Measurements from ENCODE around the gene DOCK1. TPM values are rescaled to one million over a fixed set of nuclear protein-coding genes. Genes with fewer than 3 reads are reported as not detected.

The DOCK1 gene
- total RNA-seq, 3 donors from 2014 or later, result 50.4 to 101 (median 69.2) TPM

GRCh38 chr10:127462643-127463295, 557.5 kb downstream of the DOCK1 start:
- peaks cover 3 to 19% of the 10 kb centered on the region in 2 donors for H3K9me3 ChIP-seq
- no peaks in the 10 kb centered on the region for H3K27me3 ChIP-seq
- TF ChIP-seq POLR2A (IDR thresholded peaks at IDR 0.05) (no peak), POLR2AphosphoS5 (IDR thresholded peaks at IDR 0.05) (no peak), CTCF (IDR thresholded peaks at IDR 0.05) (no peak)
- no peaks in the 10 kb centered on the region for H3K4me1 ChIP-seq
- intact Hi-C loops (cut with DNase I; ENCODE audit: low total_unique reads), result no loop called here
- H3K36me3 ChIP-seq, result no peaks in the 10 kb centered on the region
- no peak overlapping the region for H3K4me3 ChIP-seq
- no peak overlapping the region for H3K27ac ChIP-seq
- no peak for DNase-seq (ENCODE audit: low spot score in 2 of 2)

- peaks cover 3 to 18% of the 10 kb centered on the region in 2 donors for H3K9me3 ChIP-seq
- no peak overlapping the region for H3K27ac ChIP-seq
- H3K36me3 ChIP-seq, result no peaks in the 10 kb centered on the region
- TF ChIP-seq POLR2AphosphoS5 (IDR thresholded peaks at IDR 0.05), result no peak
- TF ChIP-seq POLR2A (IDR thresholded peaks at IDR 0.05), result no peak
- TF ChIP-seq CTCF (IDR thresholded peaks at IDR 0.05), result no peak
- intact Hi-C loops (cut with DNase I; ENCODE audit: low total_unique reads), result no loop called here
- no peaks in the 10 kb centered on the region for H3K27me3 ChIP-seq
- no peaks in the 10 kb centered on the region for H3K4me1 ChIP-seq
- no peak overlapping the region for H3K4me3 ChIP-seq
- no peak for DNase-seq (ENCODE audit: low spot score in 2 of 2)
Measured at GRCh38 chr10:127463548-127463947, 558.3 kb downstream of the DOCK1 start.

GRCh38 chr10:127464561-127464960, 559.3 kb downstream of the DOCK1 start:
- Histone ChIP-seq H3K36me3 (no peaks in the 10 kb centered on the region), H3K4me3 (no peak overlapping the region), H3K4me1 (no peaks in the 10 kb centered on the region), H3K27me3 (no peaks in the 10 kb centered on the region), H3K9me3 (peaks cover 3 to 8% of the 10 kb centered on the region in 2 donors), H3K27ac (no peak overlapping the region)
- no peak for DNase-seq (ENCODE audit: low spot score in 2 of 2)
- intact Hi-C loops (cut with DNase I; ENCODE audit: low total_unique reads), result no loop called here
- no peak for TF ChIP-seq CTCF (IDR thresholded peaks at IDR 0.05)

GRCh38 chr10:127467811-127468210, 562.6 kb downstream of the DOCK1 start:
- no peaks in the 10 kb centered on the region for H3K27me3 ChIP-seq
- TF ChIP-seq POLR2A (IDR thresholded peaks at IDR 0.05) (no peak), POLR2AphosphoS5 (IDR thresholded peaks at IDR 0.05) (no peak), CTCF (IDR thresholded peaks at IDR 0.05) (no peak)
- H3K36me3 ChIP-seq, result no peaks in the 10 kb centered on the region
- DNase-seq (ENCODE audit: low spot score in 2 of 2), result no peak
- no peaks in the 10 kb centered on the region for H3K4me1 ChIP-seq
- no peak overlapping the region for H3K4me3 ChIP-seq
- intact Hi-C loops (cut with DNase I; ENCODE audit: low total_unique reads), result no loop called here
- no peaks in the 10 kb centered on the region for H3K9me3 ChIP-seq
- H3K27ac ChIP-seq, result no peak overlapping the region

- no peaks in the 10 kb centered on the region for H3K27me3 ChIP-seq
- H3K4me1 ChIP-seq, result no peaks in the 10 kb centered on the region
- DNase-seq (ENCODE audit: low spot score in 2 of 2), result no peak
- H3K4me3 ChIP-seq, result no peak overlapping the region
- TF ChIP-seq CTCF (IDR thresholded peaks at IDR 0.05) (no peak), POLR2AphosphoS5 (IDR thresholded peaks at IDR 0.05) (no peak), POLR2A (IDR thresholded peaks at IDR 0.05) (no peak)
- no peaks in the 10 kb centered on the region for H3K36me3 ChIP-seq
- H3K9me3 ChIP-seq, result no peaks in the 10 kb centered on the region
- intact Hi-C loops (cut with DNase I; ENCODE audit: low total_unique reads), result no loop called here
- no peak overlapping the region for H3K27ac ChIP-seq
Measured at GRCh38 chr10:127468632-127469031, 563.4 kb downstream of the DOCK1 start.

All from breast epithelium (tissue), 4 donors.